NCI-H345 treated with DMSO at 0.1 percent for 48 hours (cell line): Measurements from ENCODE around the gene SFRP5.
A peak's percentile ranks its signal among the peaks of the same experiment; 100 is the strongest.

Source experiments
- DNase-seq: peaks from one replicate; lab custom pipeline; 2025; ENCODE audit not compliant: unreplicated experiment; lab: John Stamatoyannopoulos, UW

The SFRP5 gene

GRCh38 chr10:97771913-97772823 lies at the start of gene SFRP5:
TSS of gene SFRP5 (minus strand) at chr10:97771999. CDS start at chr10:97771833, 166 bp downstream.
- no peak for DNase-seq

GRCh38 chr10:97820096-97820704 lies 48.4 kb upstream of the SFRP5 start:
- no peak for DNase-seq

- DNase-seq = no peak
Observed at GRCh38 chr10:97818572-97818971, 46.8 kb upstream of the SFRP5 start.

- no peak for DNase-seq
Observed at GRCh38 chr10:97816609-97817008, 44.8 kb upstream of the SFRP5 start.

- DNase-seq = no peak
Observed at GRCh38 chr10:97814996-97815395, 43.2 kb upstream of the SFRP5 start.

GRCh38 chr10:97813311-97813710 lies 41.5 kb upstream of the SFRP5 start:
- no peak for DNase-seq

- DNase-seq = no peak
Observed at GRCh38 chr10:97812696-97813095, 40.9 kb upstream of the SFRP5 start.

- no peak for DNase-seq
Observed at GRCh38 chr10:97811958-97812357, 40.2 kb upstream of the SFRP5 start.

GRCh38 chr10:97810446-97810845 lies 38.6 kb upstream of the SFRP5 start:
- DNase-seq = no peak

- DNase-seq = no peak
Observed at GRCh38 chr10:97805949-97806348, 34.1 kb upstream of the SFRP5 start.

GRCh38 chr10:97805096-97805884 lies 33.5 kb upstream of the SFRP5 start:
- DNase-seq = no peak

- DNase-seq = no peak
Observed at GRCh38 chr10:97801422-97801821, 29.6 kb upstream of the SFRP5 start.

- no peak for DNase-seq
Observed at GRCh38 chr10:97800474-97800873, 28.7 kb upstream of the SFRP5 start.

GRCh38 chr10:97798958-97799610 lies 27.3 kb upstream of the SFRP5 start:
- DNase-seq = no peak

GRCh38 chr10:97796651-97797050 lies 24.9 kb upstream of the SFRP5 start:
- DNase-seq = no peak

GRCh38 chr10:97795886-97796285 lies 24.1 kb upstream of the SFRP5 start:
- DNase-seq = no peak

GRCh38 chr10:97791824-97792721 lies 20.3 kb upstream of the SFRP5 start:
- peak; percentile 24 for DNase-seq

- DNase-seq = no peak
Observed at GRCh38 chr10:97789770-97790397, 18.1 kb upstream of the SFRP5 start.

GRCh38 chr10:97788552-97789442 lies 17.0 kb upstream of the SFRP5 start:
- no peak for DNase-seq
